Right kidney (tissue), 9 donors: ENCODE results near the gene L1CAM.

Source experiments
- DNase-seq: peaks from one replicate; pipeline ENCODE4 v3.0.0-alpha.2; 2016
- long read RNA-seq, 8 donors: transcript quantifications; one replicate each; lab custom pipeline, GENCODE V29; 2026

L1CAM gene
- long read RNA-seq, donor 1, full-length matches to known transcripts, result 5 of 5 reads
- long read RNA-seq, donor 1, partial matches to known transcripts, result 0 of 5 reads
- long read RNA-seq, donor 1, other reads (novel, unspliced or antisense), result 0 of 5 reads
- long read RNA-seq, donor 2, full-length matches to known transcripts, result 2 of 2 reads
- long read RNA-seq, donor 2, partial matches to known transcripts, result 0 of 2 reads
- long read RNA-seq, donor 2, other reads (novel, unspliced or antisense), result 0 of 2 reads
- long read RNA-seq, donor 3, result 0 reads
- long read RNA-seq, donor 4, partial matches to known transcripts, result 6 of 6 reads
- long read RNA-seq, donor 4, other reads (novel, unspliced or antisense), result 0 of 6 reads
- long read RNA-seq, donor 5, full-length matches to known transcripts, result 2 of 2 reads
- long read RNA-seq, donor 5, partial matches to known transcripts, result 0 of 2 reads
- long read RNA-seq, donor 5, other reads (novel, unspliced or antisense), result 0 of 2 reads
- long read RNA-seq, donor 6, full-length matches to known transcripts, result 2 of 2 reads
- long read RNA-seq, donor 6, partial matches to known transcripts, result 0 of 2 reads
- long read RNA-seq, donor 6, other reads (novel, unspliced or antisense), result 0 of 2 reads
- long read RNA-seq, donor 7, full-length matches to known transcripts, result 2 of 11 reads
- long read RNA-seq, donor 7, partial matches to known transcripts, result 9 of 11 reads
- long read RNA-seq, donor 7, other reads (novel, unspliced or antisense), result 0 of 11 reads
- long read RNA-seq, donor 8, full-length matches to known transcripts, result 6 of 6 reads
- long read RNA-seq, donor 8, partial matches to known transcripts, result 0 of 6 reads
- long read RNA-seq, donor 8, other reads (novel, unspliced or antisense), result 0 of 6 reads

GRCh38 chrX:153885968-153886903 is at the start of gene L1CAM:
L1CAM (minus strand) TSS chrX:153886173; CDS start chrX:153875836, 10,337 bp downstream.
- DNase-seq, result peak; percentile 54

GRCh38 chrX:153935326-153935851 is 49.4 kb upstream of the L1CAM start:
- DNase-seq, result no peak

- peak; percentile 62 for DNase-seq
These were observed 48.9 kb upstream of the L1CAM start, which contains the start of gene NAA10 for GRCh38 chrX:153934762-153935325. NAA10 (minus strand) TSS chrX:153935037; CDS start chrX:153934904, 133 bp downstream.

GRCh38 chrX:153934148-153934761 is 48.3 kb upstream of the L1CAM start:
- DNase-seq, result no peak

- DNase-seq, result no peak
These were observed 47.8 kb upstream of the L1CAM start for GRCh38 chrX:153933748-153934147.

- DNase-seq, result no peak
These were observed 46.4 kb upstream of the L1CAM start for GRCh38 chrX:153932220-153932915.

- DNase-seq, result no peak
These were observed 45.8 kb upstream of the L1CAM start for GRCh38 chrX:153931748-153932147.

- DNase-seq, result no peak
These were observed 45.2 kb upstream of the L1CAM start for GRCh38 chrX:153931151-153931550.

- no peak for DNase-seq
These were observed 44.3 kb upstream of the L1CAM start for GRCh38 chrX:153930011-153930910.

- no peak for DNase-seq
These were observed 43.6 kb upstream of the L1CAM start for GRCh38 chrX:153929576-153929975.

- no peak for DNase-seq
These were observed 42.9 kb upstream of the L1CAM start for GRCh38 chrX:153928846-153929245.

GRCh38 chrX:153927922-153928760 is 42.2 kb upstream of the L1CAM start:
- DNase-seq, result peak; percentile 80

- DNase-seq, result no peak
These were observed 41.6 kb upstream of the L1CAM start for GRCh38 chrX:153927672-153927921.

- peak; percentile 61 for DNase-seq
These were observed 41.1 kb upstream of the L1CAM start for GRCh38 chrX:153926858-153927671.

- DNase-seq, result no peak
These were observed 40.5 kb upstream of the L1CAM start for GRCh38 chrX:153926552-153926857.

- peak; percentile 47 for DNase-seq
These were observed 40.0 kb upstream of the L1CAM start, which contains the start of gene ARHGAP4 for GRCh38 chrX:153925739-153926551. ARHGAP4 (minus strand) TSS chrX:153926264; CDS start chrX:153926202, 62 bp downstream.

GRCh38 chrX:153925387-153925738 is 39.4 kb upstream of the L1CAM start:
- DNase-seq, result no peak
